ENCODE measurements around the gene ZGPAT. TPM values are rescaled to one million over a fixed set of nuclear protein-coding genes. Genes with fewer than 3 reads are reported as not detected.
A peak's percentile ranks its signal among the peaks of the same experiment; 100 is the strongest.

Gene ZGPAT
- total and polyA plus RNA-seq, 9 of the 15 experiments (the other 6 are each of a cell fraction or from before 2014, with no cell fraction given): 0.14 to 26.6 (median 7.4) TPM

GRCh38 chr20:63689046-63690002, 18.5 kb upstream of the ZGPAT start:
- Histone ChIP-seq H3K4me1 (replicated peaks in 1 of 2; ENCODE audit: control insufficient read depth in 2 of 2, insufficient read depth in 2 of 2, low read length in 2 of 2) (peaks cover 9 to 69% of the 10 kb centered on the region in 2 experiments), H3K4me3 (no peak overlapping the region), H3K27me3 (ENCODE audit: control insufficient read depth in 2 of 2, insufficient read depth in 2 of 2, low read length in 2 of 2) (no peaks in the 10 kb centered on the region), H4K20me1 (replicated peaks; ENCODE audit: control insufficient read depth, insufficient read depth, low read length) (no peaks in the 10 kb centered on the region), H3K9me3 (replicated peaks; ENCODE audit: control insufficient read depth, insufficient read depth, low read depth, low read length) (no peaks in the 10 kb centered on the region), H3K36me3 (ENCODE audit: control insufficient read depth, insufficient read depth, low read length) (peaks cover 26% of the 10 kb centered on the region; the same call in 2 of the 3 replicates), H3K9me1 (ENCODE audit: control insufficient read depth, insufficient read depth, low read length) (no peaks in the 10 kb centered on the region), H3K4me2 (ENCODE audit: insufficient read depth, low read length) (no peak overlapping the region), H3K9ac (ENCODE audit: insufficient read depth in 1 of 2, low read depth in 2 of 2, low read length in 2 of 2) (peak overlapping the region in 1 of 2 experiments; percentile 45; a peak in 1 of 4 replicates), H2AFZ (ENCODE audit: low read depth, low read length) (no peak overlapping the region), H3K27ac (ENCODE audit: extremely low read depth, low read depth, low read length) (no peak overlapping the region), H3K79me2 (ENCODE audit: control insufficient read depth, insufficient read depth, low read length) (no peaks in the 10 kb centered on the region)
- in situ Hi-C loops (cut with MboI) (no loop called here), intact Hi-C loops (cut with micrococcal nuclease) (no loop called here)
- BruUV-seq (replicated peaks): no TSS peak
- ATAC-seq (no peak), DNase-seq (ENCODE audit: extremely low read depth in 1 of 4, low spot score in 3 of 4) (no peak), FAIRE-seq (no peak)
- POLR2A ChIA-PET: interaction anchor here (0.6 kb wide), 1 partner anchor 457 kb away, joined by 3 read pairs; no protein-coding TSS in a partner anchor
- WGBS (ENCODE audit: insufficient coverage, low coverage, missing lambda C conversion rate): 97% methylated on average over 14 of the region's 44 CpGs
- CTCF ChIA-PET (ENCODE audit: low intra/inter-chr PET ratio): no interaction called here
- TF ChIP-seq ETV6 (IDR thresholded peaks at IDR 0.05; ENCODE audit: borderline replicate concordance in 1 of 2, low read depth in 2 of 2, low read length in 1 of 2): no peak
- TF ChIP-seq ETV6 (CRISPR knock-in tag; IDR thresholded peaks at IDR 0.05; ENCODE audit: borderline replicate concordance): no peak
- peak; percentile 4 for TF ChIP-seq PCBP1 (IDR thresholded peaks at IDR 0.05; ENCODE audit: low read depth, low read length, poor library complexity, severe bottlenecking)
- TF ChIP-seq STAT5B (CRISPR knock-in tag; IDR thresholded peaks at IDR 0.05): no peak
- TF ChIP-seq FOXA1 (IDR thresholded peaks at IDR 0.05; ENCODE audit: borderline replicate concordance): no peak
- TF ChIP-seq CBX3 (IDR thresholded peaks at IDR 0.05; ENCODE audit: borderline replicate concordance in 1 of 2, low read length in 2 of 2): no peak
- TF ChIP-seq, protein P1, sequence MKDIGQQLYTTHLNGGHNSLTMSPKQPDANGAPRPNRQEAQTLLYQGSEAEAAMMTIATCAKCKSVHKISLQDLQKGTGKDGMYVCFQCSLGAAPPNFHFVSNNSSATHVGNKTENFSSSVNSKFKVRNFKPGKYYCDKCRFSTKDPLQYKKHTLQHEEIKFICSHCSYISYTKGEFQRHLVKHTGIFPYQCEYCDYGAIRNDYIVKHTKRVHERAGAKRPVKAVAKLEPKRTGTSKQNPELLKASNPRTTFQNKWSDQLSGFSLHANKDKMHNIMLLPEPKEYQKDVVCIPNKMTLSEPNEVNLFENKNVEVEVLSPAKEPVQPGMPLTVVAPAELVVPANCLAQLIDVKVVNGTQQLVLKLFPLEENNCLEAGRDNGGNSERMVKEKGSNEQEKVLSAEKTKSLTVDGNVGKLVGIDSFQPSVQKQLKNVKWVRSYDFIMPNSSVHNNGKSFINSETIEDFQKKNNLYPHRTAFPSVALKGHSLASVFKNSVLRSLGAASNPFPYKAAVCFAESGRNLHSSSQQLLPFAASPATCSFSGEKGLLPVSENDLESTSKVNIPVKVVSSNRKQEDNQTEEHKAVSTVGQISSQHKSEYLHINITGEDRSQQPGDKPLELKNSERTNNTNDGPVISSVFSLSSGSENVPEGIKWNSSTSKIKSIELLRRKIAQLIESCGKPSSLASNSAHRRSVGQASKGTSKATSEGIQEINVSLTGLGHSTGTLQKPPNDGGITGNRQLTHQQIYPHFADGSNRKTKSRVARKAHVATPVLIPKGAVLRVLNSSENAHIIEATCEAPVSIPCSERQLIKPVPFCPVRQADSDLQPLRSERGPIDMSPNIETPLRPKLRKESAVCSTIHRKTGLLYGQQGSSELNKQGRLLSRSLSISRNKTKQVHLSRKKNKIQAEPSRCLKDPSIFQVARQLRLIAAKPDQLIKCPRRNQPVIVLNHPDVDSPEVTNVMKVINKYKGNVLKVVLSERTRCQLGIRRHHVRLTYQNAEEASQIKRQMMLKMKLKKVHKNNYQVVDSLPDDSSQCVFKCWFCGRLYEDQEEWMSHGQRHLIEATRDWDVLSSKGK (CRISPR knock-in tag; IDR thresholded peaks at IDR 0.05): no peak
- peak; percentile 70 for TF ChIP-seq POLR2G (IDR thresholded peaks at IDR 0.05; ENCODE audit: low read depth, low read length)
- TF ChIP-seq, protein P2, sequence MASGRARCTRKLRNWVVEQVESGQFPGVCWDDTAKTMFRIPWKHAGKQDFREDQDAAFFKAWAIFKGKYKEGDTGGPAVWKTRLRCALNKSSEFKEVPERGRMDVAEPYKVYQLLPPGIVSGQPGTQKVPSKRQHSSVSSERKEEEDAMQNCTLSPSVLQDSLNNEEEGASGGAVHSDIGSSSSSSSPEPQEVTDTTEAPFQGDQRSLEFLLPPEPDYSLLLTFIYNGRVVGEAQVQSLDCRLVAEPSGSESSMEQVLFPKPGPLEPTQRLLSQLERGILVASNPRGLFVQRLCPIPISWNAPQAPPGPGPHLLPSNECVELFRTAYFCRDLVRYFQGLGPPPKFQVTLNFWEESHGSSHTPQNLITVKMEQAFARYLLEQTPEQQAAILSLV (tag; IDR thresholded peaks at IDR 0.05): no peak
- no peak for TF ChIP-seq ARID2 (IDR thresholded peaks at IDR 0.05)
- no peak for TF ChIP-seq THRB (CRISPR knock-in tag; conservative IDR thresholded peaks at IDR 0.05)
- peak; percentile 29; the same call in 1 of the 2 replicates for TF ChIP-seq POLR2A (conservative IDR thresholded peaks at IDR 0.05)
